Endodermal cell (in vitro differentiated cells): ENCODE measurements around the gene WSB1. TPM values are rescaled to one million over a fixed set of nuclear protein-coding genes. Genes with fewer than 3 reads are reported as not detected.

Source experiments
- DNase-seq: peaks from one replicate; pipeline ENCODE4 v3.0.0-alpha.2; 2017
- H3K27ac ChIP-seq: 2 replicates; pipeline ENCODE4 v1.5.1; 2013; ENCODE audit warnings: mild to moderate bottlenecking, low read depth, low read length, moderate library complexity
- H3K27me3 ChIP-seq: 2 replicates; pipeline ENCODE4 v1.6.1; 2013; ENCODE audit warnings: mild to moderate bottlenecking, low read length, moderate library complexity; ENCODE audit not compliant: insufficient read depth, control insufficient read depth, poor library complexity, severe bottlenecking
- H3K36me3 ChIP-seq: 2 replicates; pipeline ENCODE4 v1.7.0; 2013; ENCODE audit warnings: mild to moderate bottlenecking, low read length, moderate library complexity; ENCODE audit not compliant: control insufficient read depth, insufficient read depth
- H3K4me1 ChIP-seq: one replicate; pipeline ENCODE4 v1.7.0; 2013; ENCODE audit warnings: low read length; ENCODE audit not compliant: control insufficient read depth, insufficient read depth
- H3K4me3 ChIP-seq: 2 replicates; pipeline ENCODE4 v1.5.1; 2013; ENCODE audit warnings: mild to moderate bottlenecking, low read length, moderate library complexity
- H3K9ac ChIP-seq: 2 replicates; pipeline ENCODE4 v1.6.1; 2013; ENCODE audit warnings: mild to moderate bottlenecking, low read length, moderate library complexity; ENCODE audit not compliant: poor library complexity, severe bottlenecking; ENCODE audit errors: extremely low read depth
- H3K9me3 ChIP-seq: 2 replicates; pipeline ENCODE4 v1.6.1; 2013; ENCODE audit warnings: mild to moderate bottlenecking, low read length, moderate library complexity; ENCODE audit not compliant: control insufficient read depth
- H3K27ac Mint-ChIP-seq: 2 replicates; pipeline ENCODE4 v1.8.0; 2020; ENCODE audit warnings: mixed read lengths
- H3K27me3 Mint-ChIP-seq: 2 replicates; pipeline ENCODE4 v1.8.0; 2021; ENCODE audit warnings: mild to moderate bottlenecking, mixed read lengths; ENCODE audit not compliant: insufficient read depth
- H3K36me3 Mint-ChIP-seq: 2 replicates; pipeline ENCODE4 v1.8.0; 2020; ENCODE audit warnings: low read depth, mixed read lengths
- H3K4me1 Mint-ChIP-seq: 2 replicates; pipeline ENCODE4 v1.8.0; 2020; ENCODE audit warnings: mixed read lengths
- H3K4me3 Mint-ChIP-seq: 2 replicates; pipeline ENCODE4 v1.8.0; 2020; ENCODE audit warnings: mild to moderate bottlenecking, moderate library complexity, mixed read lengths
- H3K9me3 Mint-ChIP-seq: 2 replicates; pipeline ENCODE4 v1.8.0; 2020; ENCODE audit warnings: mild to moderate bottlenecking, mixed read lengths
- CTCF ChIP-seq: fragments of 200-600 bp; sonication (generic); conservative IDR thresholded peaks from 2 replicates; pipeline ENCODE4 v1.5.0; 2021; ENCODE audit warnings: antibody characterized with exemption, mild to moderate bottlenecking
- WGBS, 2 experiments: methylation state at CpG; one replicate each; pipeline versions ENCODE4 v1.1.5 to v1.1.7; 2013; ENCODE audit warnings: missing lambda C conversion rate in 2 of 2, mixed read lengths in 1 of 2; ENCODE audit not compliant: insufficient coverage in 1 of 2, insufficient read length in 1 of 2; 5-methylcytosine and 5-hydroxymethylcytosine counted together
- total RNA-seq, 2 donors: library from RNA; stranded (reverse); fragmentation: NEBNext Ultra II Directional in 1 of 2; extraction: Animal tissue kit (Norgen Biotek cat#: 25700) in 1 of 2; gene quantifications; 2 replicates in 1 of 2; 3 replicates in 1 of 2; pipeline ENCODE4 v1.2.1, GENCODE V29; 2021

The WSB1 gene
- total RNA-seq, 2 donors from 2014 or later: 236 to 270 TPM

- Mint-ChIP-seq H3K27me3 (peaks cover 5% of the 10 kb centered on the region), H3K36me3 (no peaks in the 10 kb centered on the region), H3K9me3 (no peaks in the 10 kb centered on the region), H3K4me3 (no peak overlapping the region), H3K27ac (no peak overlapping the region), H3K4me1 (peaks cover 6% of the 10 kb centered on the region)
- no peaks in the 10 kb centered on the region for H3K9me3 ChIP-seq
- no peak overlapping the region for H3K9ac ChIP-seq
- WGBS, 2 experiments: 24 to 31% methylated on average over 2 to 7 of the region's 7 CpGs
- H3K27ac ChIP-seq: no peak overlapping the region
- no peaks in the 10 kb centered on the region for H3K4me1 ChIP-seq
- H3K36me3 ChIP-seq: no peaks in the 10 kb centered on the region
- H3K4me3 ChIP-seq: no peak overlapping the region
- H3K27me3 ChIP-seq: no peaks in the 10 kb centered on the region
- peak; percentile 95 for DNase-seq
- peak; percentile 86 for TF ChIP-seq CTCF
These were observed 48.7 kb upstream of the WSB1 start for GRCh38 chr17:27245230-27245696.

- Mint-ChIP-seq H3K27me3 (peaks cover 16% of the 10 kb centered on the region), H3K4me1 (peaks cover 6% of the 10 kb centered on the region), H3K9me3 (no peaks in the 10 kb centered on the region), H3K36me3 (no peaks in the 10 kb centered on the region), H3K27ac (no peak overlapping the region), H3K4me3 (no peak overlapping the region)
- DNase-seq: no peak
- H3K4me1 ChIP-seq: no peaks in the 10 kb centered on the region
- H3K9me3 ChIP-seq: no peaks in the 10 kb centered on the region
- no peaks in the 10 kb centered on the region for H3K36me3 ChIP-seq
- H3K27ac ChIP-seq: no peak overlapping the region
- no peak overlapping the region for H3K4me3 ChIP-seq
- H3K9ac ChIP-seq: no peak overlapping the region
- TF ChIP-seq CTCF: no peak
- H3K27me3 ChIP-seq: no peaks in the 10 kb centered on the region
These were observed 47.4 kb upstream of the WSB1 start for GRCh38 chr17:27246537-27246936.

GRCh38 chr17:27247071-27247957, 46.6 kb upstream of the WSB1 start:
- 88 to 100% methylated on average over 2 to 7 of the region's 7 CpGs for WGBS, 2 experiments

More at GRCh38 chr17:27247071-27247957, 46.6 kb upstream of the WSB1 start:
- Mint-ChIP-seq H3K4me1 (peaks cover 4% of the 10 kb centered on the region), H3K9me3 (no peaks in the 10 kb centered on the region), H3K27ac (no peak overlapping the region), H3K4me3 (no peak overlapping the region), H3K36me3 (no peaks in the 10 kb centered on the region), H3K27me3 (peaks cover 24% of the 10 kb centered on the region)
- no peak for TF ChIP-seq CTCF
- H3K9me3 ChIP-seq: no peaks in the 10 kb centered on the region
- no peak for DNase-seq
- no peak overlapping the region for H3K9ac ChIP-seq
- H3K4me1 ChIP-seq: no peaks in the 10 kb centered on the region
- H3K27me3 ChIP-seq: no peaks in the 10 kb centered on the region
- no peak overlapping the region for H3K4me3 ChIP-seq
- H3K27ac ChIP-seq: no peak overlapping the region
- H3K36me3 ChIP-seq: no peaks in the 10 kb centered on the region
